B cell (primary cell): ENCODE data around the gene MKS1. TPM values are rescaled to one million over a fixed set of nuclear protein-coding genes. Genes with fewer than 3 reads are reported as not detected.

Experiments used
- ATAC-seq: fragments of 200-7000 bp; cut with Tn5 transposase; one replicate; pipeline ENCODE4 v1.10.0; 2021; ENCODE audit warnings: low read depth, mild to moderate bottlenecking, moderate number of reproducible peaks, moderate library complexity
- CTCF ChIA-PET: fragments of 350-600 bp; sonication (Branson Sonifier 250); formaldehyde crosslinking; loops from one replicate; lab custom pipeline; 2021; ENCODE audit warnings: antibody characterized with exemption, inconsistent platforms; lab: Charles Lee
- POLR2A ChIA-PET: fragments of 350-600 bp; sonication (Branson Sonifier 250); formaldehyde crosslinking; loops from one replicate; lab custom pipeline; 2021; ENCODE audit warnings: antibody characterized with exemption; lab: Charles Lee
- DNase-seq: peaks from one replicate; pipeline ENCODE4 v3.0.0; 2013
- H2AFZ ChIP-seq: 2 replicates; pipeline ENCODE4 v1.6.1; 2012; ENCODE audit warnings: mild to moderate bottlenecking, low read depth, low read length; ENCODE audit not compliant: insufficient read depth, poor library complexity, severe bottlenecking
- H3K27ac ChIP-seq, 2 donors: 1 replicate in 1 of 2; 2 replicates in 1 of 2; pipeline ENCODE4 v1.5.1; 2012 to 2013; ENCODE audit warnings: low read length in 2 of 2, mild to moderate bottlenecking in 2 of 2, moderate library complexity in 1 of 2
- H3K27me3 ChIP-seq, 4 experiments: fragments of 200-600 bp in 1 of 4; sonication (generic) in 1 of 4; replicated peaks in 1 of 4; 1 replicate in 2 of 4; 2 replicates in 2 of 4; pipeline versions ENCODE4 v1.6.1 to v1.7.0; 2013 to 2016; ENCODE audit warnings: low read length in 3 of 4, mild to moderate bottlenecking in 2 of 4, mixed read lengths in 1 of 4, moderate library complexity in 1 of 4; ENCODE audit not compliant: insufficient read depth in 4 of 4, control insufficient read depth in 3 of 4; ENCODE audit errors: control extremely low read depth in 1 of 4
- H3K36me3 ChIP-seq, 2 experiments: replicated peaks in 1 of 2; 1 replicate in 1 of 2; 2 replicates in 1 of 2; pipeline versions ENCODE4 v1.6.1 to v1.7.1; 2013; ENCODE audit warnings: low read length in 1 of 2; ENCODE audit not compliant: insufficient read depth in 2 of 2, control insufficient read depth in 1 of 2; ENCODE audit errors: control extremely low read depth in 1 of 2, extremely low read depth in 1 of 2
- H3K4me1 ChIP-seq, 2 donors: fragments of 200-600 bp in 1 of 2; sonication (generic) in 1 of 2; 1 replicate in 1 of 2; 2 replicates in 1 of 2; pipeline versions ENCODE4 v1.5.1 to v1.6.1; 2013 to 2017; ENCODE audit warnings: low read length in 2 of 2; ENCODE audit not compliant: control insufficient read depth in 2 of 2, insufficient read depth in 2 of 2
- H3K4me2 ChIP-seq: replicated peaks from 2 replicates; pipeline ENCODE3; 2012; ENCODE audit warnings: mild to moderate bottlenecking, low read depth, low read length; ENCODE audit not compliant: poor library complexity, severe bottlenecking
- H3K4me3 ChIP-seq, 5 experiments: fragments of 200-600 bp in 1 of 5; sonication (generic) in 1 of 5; 1 replicate in 3 of 5; 2 replicates in 2 of 5; pipeline versions ENCODE4 v1.5.1 to v1.7.0; 2011 to 2016; ENCODE audit warnings: low read length in 4 of 5, mild to moderate bottlenecking in 4 of 5, low read depth in 2 of 5, control low read depth in 1 of 5, moderate library complexity in 1 of 5; ENCODE audit not compliant: insufficient read depth in 1 of 5; ENCODE audit errors: control extremely low read depth in 1 of 5, extremely low read depth in 1 of 5
- H3K79me2 ChIP-seq: fragments of 200-600 bp; sonication (generic); one replicate; pipeline ENCODE4 v1.6.0; 2016; ENCODE audit warnings: low read length; ENCODE audit not compliant: control insufficient read depth, insufficient read depth
- H3K9ac ChIP-seq: fragments of 200-600 bp; sonication (generic); 2 replicates; pipeline ENCODE4 v1.6.1; 2017; ENCODE audit warnings: mild to moderate bottlenecking, low read length, moderate library complexity
- H3K9me3 ChIP-seq, 3 donors: one replicate each; pipeline versions ENCODE4 v1.6.1 to v1.7.1; 2013; ENCODE audit warnings: low read length in 2 of 3; ENCODE audit not compliant: control insufficient read depth in 2 of 3, insufficient read depth in 1 of 3; ENCODE audit errors: control extremely low read depth in 1 of 3
- H4K20me1 ChIP-seq: 2 replicates; pipeline ENCODE4 v1.6.0; 2012; ENCODE audit warnings: mild to moderate bottlenecking, low read length; ENCODE audit not compliant: insufficient read depth, control insufficient read depth, poor library complexity, severe bottlenecking
- H3K27ac Mint-ChIP-seq: one replicate; pipeline ENCODE4 v1.8.0; 2021; ENCODE audit warnings: mixed read lengths
- H3K27me3 Mint-ChIP-seq: one replicate; pipeline ENCODE4 v1.8.0; 2021; ENCODE audit warnings: mixed read lengths
- H3K4me1 Mint-ChIP-seq: one replicate; pipeline ENCODE4 v1.8.0; 2021; ENCODE audit warnings: mixed read lengths
- H3K4me3 Mint-ChIP-seq: one replicate; pipeline ENCODE4 v1.8.0; 2021; ENCODE audit warnings: mixed read lengths
- H3K9me3 Mint-ChIP-seq: one replicate; pipeline ENCODE4 v1.8.0; 2022; ENCODE audit warnings: mixed read lengths; ENCODE audit not compliant: insufficient read depth
- EZH2 ChIP-seq: IDR thresholded peaks from 2 replicates; pipeline ENCODE4 v1.6.1; 2012; ENCODE audit warnings: borderline replicate concordance, low read depth, mild to moderate bottlenecking, moderate library complexity, low read length; ENCODE audit not compliant: insufficient read depth, poor library complexity, severe bottlenecking
- WGBS: methylation state at CpG from one replicate; pipeline ENCODE4 v1.1.5; 2013; ENCODE audit warnings: missing lambda C conversion rate; ENCODE audit not compliant: insufficient coverage; 5-methylcytosine and 5-hydroxymethylcytosine counted together
- intact Hi-C: fragments of 100-400 bp; cut with micrococcal nuclease; formaldehyde crosslinking; loops from one replicate; pipeline ENCODE4 v1.10.0; 2022
- polyA plus RNA-seq: library from polyadenylated mRNA; depleted of rRNA; stranded (reverse); fragments of >200 nt; gene quantifications from 2 replicates; pipeline ENCODE4 v1.2.3, GENCODE V29; 2012
- total RNA-seq, 2 donors: library from RNA; stranded (reverse); fragments of 120-200 nt in 1 of 2; gene quantifications; 1 replicate in 1 of 2; 2 replicates in 1 of 2; pipeline versions ENCODE4 v1.2.3 to v1.2.4, GENCODE V29; 2013 to 2022
- TF ChIP-seq, protein P1 (sequence below): fragments of 200-600 bp; IDR thresholded peaks from one replicate; pipeline ENCODE4 v1.8.0; 2022; ENCODE audit warnings: antibody characterized with exemption, mild to moderate bottlenecking

Gene MKS1
- total and polyA plus RNA-seq, 2 donors (not counting 1 experiment from before 2014, with no cell fraction given) = 8.3 to 19.6 TPM

DNA sequence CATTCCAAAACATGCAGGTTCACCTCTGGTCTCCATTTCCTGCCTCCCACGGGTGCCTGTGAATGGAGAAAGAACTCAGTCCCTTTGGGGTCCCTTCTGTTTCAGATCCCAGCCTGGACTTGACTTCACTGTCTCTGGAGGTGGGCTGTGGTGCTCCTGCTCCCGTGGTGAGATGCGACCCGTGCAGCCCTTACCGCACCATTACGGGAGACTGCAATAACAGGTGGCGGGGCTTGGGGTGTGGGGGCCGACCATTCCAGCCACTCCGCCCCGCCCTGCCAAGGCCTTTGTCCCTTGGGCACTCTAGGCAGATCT, 29.9 kb upstream of the MKS1 start:
- no peaks in the 10 kb centered on the region for H3K36me3 ChIP-seq
- ChIA-PET CTCF (interaction anchor here (0.9 to 8.4 kb wide), 16 partner anchors 10 to 256 kb away, joined by 3 to 58 read pairs (median 8); partner anchors contain the start of genes HSF5, LPO, MKS1 and RNF43), POLR2A (no interaction called here)
- H3K27me3 Mint-ChIP-seq = peaks cover 18% of the 10 kb centered on the region
- H3K4me3 Mint-ChIP-seq = peak overlapping the region; percentile 92
- H3K79me2 ChIP-seq = no peaks in the 10 kb centered on the region
- H3K27me3 ChIP-seq = peaks cover 0 to 35% (median 8%) of the 10 kb centered on the region in 4 experiments
- peak overlapping the region; percentile 67 for H3K9ac ChIP-seq
- H3K27ac ChIP-seq = no peak overlapping the region
- H3K4me3 ChIP-seq = peak overlapping the region in 4 of 5 experiments; percentile 60 to 66 (median 62)
- H3K4me2 ChIP-seq = peak overlapping the region; percentile 88
- peaks cover 14 to 18% of the 10 kb centered on the region in 2 donors for H3K4me1 ChIP-seq
- H3K9me3 Mint-ChIP-seq = no peaks in the 10 kb centered on the region
- DNase-seq = no peak
- H3K9me3 ChIP-seq = no peaks in the 10 kb centered on the region
- WGBS = 32% methylated on average over 10 of the region's 10 CpGs
- ATAC-seq = no peak
- peak overlapping the region; percentile 93 for H2AFZ ChIP-seq
- no peak overlapping the region for H3K27ac Mint-ChIP-seq
- intact Hi-C loops = loop anchor here (1.0 kb wide), 4 partner anchors 16 to 168 kb away; partner anchors contain the start of genes MKS1 and RNF43
- TF ChIP-seq, protein P1, sequence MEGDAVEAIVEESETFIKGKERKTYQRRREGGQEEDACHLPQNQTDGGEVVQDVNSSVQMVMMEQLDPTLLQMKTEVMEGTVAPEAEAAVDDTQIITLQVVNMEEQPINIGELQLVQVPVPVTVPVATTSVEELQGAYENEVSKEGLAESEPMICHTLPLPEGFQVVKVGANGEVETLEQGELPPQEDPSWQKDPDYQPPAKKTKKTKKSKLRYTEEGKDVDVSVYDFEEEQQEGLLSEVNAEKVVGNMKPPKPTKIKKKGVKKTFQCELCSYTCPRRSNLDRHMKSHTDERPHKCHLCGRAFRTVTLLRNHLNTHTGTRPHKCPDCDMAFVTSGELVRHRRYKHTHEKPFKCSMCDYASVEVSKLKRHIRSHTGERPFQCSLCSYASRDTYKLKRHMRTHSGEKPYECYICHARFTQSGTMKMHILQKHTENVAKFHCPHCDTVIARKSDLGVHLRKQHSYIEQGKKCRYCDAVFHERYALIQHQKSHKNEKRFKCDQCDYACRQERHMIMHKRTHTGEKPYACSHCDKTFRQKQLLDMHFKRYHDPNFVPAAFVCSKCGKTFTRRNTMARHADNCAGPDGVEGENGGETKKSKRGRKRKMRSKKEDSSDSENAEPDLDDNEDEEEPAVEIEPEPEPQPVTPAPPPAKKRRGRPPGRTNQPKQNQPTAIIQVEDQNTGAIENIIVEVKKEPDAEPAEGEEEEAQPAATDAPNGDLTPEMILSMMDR = no peak
- no peak for TF ChIP-seq EZH2
- H3K4me1 Mint-ChIP-seq = peaks cover 19% of the 10 kb centered on the region
- no peaks in the 10 kb centered on the region for H4K20me1 ChIP-seq

DNA sequence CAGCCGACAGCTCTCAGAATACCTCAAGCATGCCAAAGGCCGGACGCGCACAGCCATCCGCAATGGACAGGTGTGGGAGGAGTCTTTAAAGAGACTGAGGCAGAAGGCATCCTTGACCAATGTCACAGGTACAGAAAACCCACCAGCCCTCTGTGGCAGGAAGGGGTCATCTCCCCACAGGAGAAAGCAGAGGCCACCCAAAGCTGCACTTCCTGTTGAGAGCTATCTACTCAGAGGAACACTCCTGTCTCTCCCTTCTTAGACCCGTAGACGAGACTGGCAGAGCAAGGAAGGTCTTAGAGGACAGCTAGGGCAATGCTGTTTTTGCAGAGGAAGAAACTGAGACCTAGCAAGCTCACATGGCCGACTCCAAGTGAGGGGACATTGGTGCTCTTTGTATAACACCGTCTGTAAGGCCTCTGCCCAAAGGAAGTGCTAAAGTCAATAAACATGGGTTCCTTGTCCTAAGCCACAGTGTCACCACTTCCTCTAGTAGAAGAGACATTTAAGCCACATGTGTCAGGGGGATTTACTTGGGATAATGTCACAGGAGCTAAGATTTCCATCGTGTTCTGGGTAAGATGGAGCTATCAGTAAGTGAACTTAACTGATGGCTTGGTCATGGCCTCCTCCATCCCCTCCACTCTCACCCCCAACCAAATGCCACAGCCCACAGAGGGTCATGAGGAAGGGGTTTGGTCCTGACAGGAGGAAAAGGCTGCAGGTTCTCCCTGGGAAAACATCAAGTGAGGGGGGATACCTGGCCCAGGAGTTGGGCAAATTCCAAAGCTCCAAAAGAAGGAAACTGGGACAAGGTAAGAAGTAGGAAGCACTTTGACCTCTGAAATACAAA, 28.7 kb upstream of the MKS1 start:
- Mint-ChIP-seq H3K27me3 (peaks cover 26% of the 10 kb centered on the region), H3K4me1 (peaks cover 19% of the 10 kb centered on the region), H3K9me3 (no peaks in the 10 kb centered on the region), H3K4me3 (peak overlapping the region; percentile 37), H3K27ac (no peak overlapping the region)
- H3K9me3 ChIP-seq = no peaks in the 10 kb centered on the region
- peaks cover 14 to 18% of the 10 kb centered on the region in 2 donors for H3K4me1 ChIP-seq
- ChIA-PET POLR2A (interaction anchor here (0.6 kb wide), 1 partner anchor 269 kb away, joined by 5 read pairs; no protein-coding TSS in a partner anchor), CTCF (interaction anchor here (0.7 to 8.4 kb wide), 13 partner anchors 8 to 240 kb away, joined by 3 to 58 read pairs (median 4); partner anchors contain the start of genes HSF5 and MKS1)
- H3K4me3 ChIP-seq = no peak overlapping the region
- no peaks in the 10 kb centered on the region for H4K20me1 ChIP-seq
- peak overlapping the region; percentile 54 for H2AFZ ChIP-seq
- no peak for DNase-seq
- ATAC-seq = no peak
- H3K36me3 ChIP-seq = no peaks in the 10 kb centered on the region
- TF ChIP-seq, protein P1 = no peak
- no peak for TF ChIP-seq EZH2
- 77% methylated on average over 7 of the region's 10 CpGs for WGBS
- H3K27ac ChIP-seq = no peak overlapping the region
- no peaks in the 10 kb centered on the region for H3K79me2 ChIP-seq
- H3K27me3 ChIP-seq = peaks cover 0 to 35% (median 9%) of the 10 kb centered on the region in 4 experiments
- no peak overlapping the region for H3K4me2 ChIP-seq
- no peak overlapping the region for H3K9ac ChIP-seq
- intact Hi-C loops = no loop called here
